Measurements from ENCODE around the gene RHNO1.

The RHNO1 gene

GRCh38 chr12:2856051-2856450 lies 21.0 kb upstream of the RHNO1 start:
- Histone ChIP-seq H3K4me3 (ENCODE audit: low read length) (no peak overlapping the region), H3F3A (ENCODE audit: control insufficient read depth, insufficient read depth) (peaks cover 7% of the 10 kb centered on the region; the same call in 1 of the 2 replicates), H3K9me2 (replicated peaks; ENCODE audit: control insufficient read depth, low read length) (no peaks in the 10 kb centered on the region), H3K9me3 (ENCODE audit: control insufficient read depth, insufficient read depth, low read length) (no peaks in the 10 kb centered on the region), H3K27me3 (ENCODE audit: control insufficient read depth, low read length) (no peaks in the 10 kb centered on the region), H3K79me2 (ENCODE audit: control insufficient read depth, low read length) (no peaks in the 10 kb centered on the region), H3K27ac (ENCODE audit: low read depth, low read length) (no peak overlapping the region), H3K4me1 (ENCODE audit: control insufficient read depth, low read length) (no peaks in the 10 kb centered on the region), H3K4me2 (ENCODE audit: low read length) (no peak overlapping the region), H4K20me1 (ENCODE audit: control insufficient read depth, insufficient read depth, low read depth, low read length) (peaks cover 6% of the 10 kb centered on the region; the same call in 1 of the 2 replicates), H3K36me3 (ENCODE audit: control insufficient read depth, low read length) (peaks cover 30% of the 10 kb centered on the region)
- no peak for TF ChIP-seq CTCF (IDR thresholded peaks at IDR 0.05; ENCODE audit: low read depth, low read length, poor library complexity, severe bottlenecking)
- TF ChIP-seq EZH2phosphoT487 (IDR thresholded peaks at IDR 0.05; ENCODE audit: borderline replicate concordance, low read length), result no peak

GRCh38 chr12:2857021-2857431 lies 20.0 kb upstream of the RHNO1 start, which contains the start of gene TEX52:
Gene TEX52, minus strand, starts transcription at chr12:2857039. Its CDS starts 13 bp downstream, at chr12:2857026.
- Histone ChIP-seq H3K4me3 (ENCODE audit: low read length) (no peak within 1 kb of the TSS), H3K36me3 (ENCODE audit: control insufficient read depth, low read length) (peaks cover 37% of the 10 kb centered on the region), H3K27ac (ENCODE audit: low read depth, low read length) (no peak within 1 kb of the TSS), H3K79me2 (ENCODE audit: control insufficient read depth, low read length) (no peaks in the 10 kb centered on the region), H3K4me1 (ENCODE audit: control insufficient read depth, low read length) (no peaks in the 10 kb centered on the region), H4K20me1 (ENCODE audit: control insufficient read depth, insufficient read depth, low read depth, low read length) (peaks cover 6% of the 10 kb centered on the region; the same call in 1 of the 2 replicates), H3K9me3 (ENCODE audit: control insufficient read depth, insufficient read depth, low read length) (no peaks in the 10 kb centered on the region), H3K27me3 (ENCODE audit: control insufficient read depth, low read length) (no peaks in the 10 kb centered on the region), H3F3A (ENCODE audit: control insufficient read depth, insufficient read depth) (peaks cover 7% of the 10 kb centered on the region), H3K4me2 (ENCODE audit: low read length) (no peak within 1 kb of the TSS), H3K9me2 (replicated peaks; ENCODE audit: control insufficient read depth, low read length) (no peaks in the 10 kb centered on the region)
- TF ChIP-seq CTCF (IDR thresholded peaks at IDR 0.05; ENCODE audit: low read depth, low read length, poor library complexity, severe bottlenecking) (no peak), EZH2phosphoT487 (IDR thresholded peaks at IDR 0.05; ENCODE audit: borderline replicate concordance, low read length) (no peak)

GRCh38 chr12:2857576-2857975 lies 19.4 kb upstream of the RHNO1 start:
- H3F3A ChIP-seq (ENCODE audit: control insufficient read depth, insufficient read depth), result peaks cover 7% of the 10 kb centered on the region
- no peaks in the 10 kb centered on the region for H3K4me1 ChIP-seq (ENCODE audit: control insufficient read depth, low read length)
- H3K27ac ChIP-seq (ENCODE audit: low read depth, low read length), result no peak overlapping the region

More at GRCh38 chr12:2857576-2857975, 19.4 kb upstream of the RHNO1 start:
- TF ChIP-seq EZH2phosphoT487 (IDR thresholded peaks at IDR 0.05; ENCODE audit: borderline replicate concordance, low read length), result no peak
- TF ChIP-seq CTCF (IDR thresholded peaks at IDR 0.05; ENCODE audit: low read depth, low read length, poor library complexity, severe bottlenecking), result no peak
- Histone ChIP-seq H3K4me2 (ENCODE audit: low read length) (no peak overlapping the region), H3K27me3 (ENCODE audit: control insufficient read depth, low read length) (no peaks in the 10 kb centered on the region), H4K20me1 (ENCODE audit: control insufficient read depth, insufficient read depth, low read depth, low read length) (peaks cover 6% of the 10 kb centered on the region; the same call in 1 of the 2 replicates), H3K36me3 (ENCODE audit: control insufficient read depth, low read length) (peaks cover 40% of the 10 kb centered on the region), H3K4me3 (ENCODE audit: low read length) (no peak overlapping the region), H3K79me2 (ENCODE audit: control insufficient read depth, low read length) (no peaks in the 10 kb centered on the region), H3K9me3 (ENCODE audit: control insufficient read depth, insufficient read depth, low read length) (no peaks in the 10 kb centered on the region), H3K9me2 (replicated peaks; ENCODE audit: control insufficient read depth, low read length) (no peaks in the 10 kb centered on the region)
